HG03521 (cell line): ENCODE results near the gene ADGRL3.

Experiments
- ATAC-seq: cut with Tn5 transposase; IDR thresholded peaks from one replicate; pipeline ENCODE4 v1.9.1; 2021; ENCODE audit warnings: mild to moderate bottlenecking, moderate library complexity; ENCODE audit not compliant: unreplicated experiment

Gene ADGRL3

GRCh38 chr4:61407642-61408618 lies 207.8 kb downstream of the ADGRL3 start:
- ATAC-seq = no peak

GRCh38 chr4:61408861-61409260 lies 208.7 kb downstream of the ADGRL3 start:
- no peak for ATAC-seq

GRCh38 chr4:61411241-61411640 lies 211.1 kb downstream of the ADGRL3 start:
- ATAC-seq = no peak

GRCh38 chr4:61425315-61425714 lies 225.2 kb downstream of the ADGRL3 start:
- no peak for ATAC-seq

GRCh38 chr4:61426229-61426628 lies 226.1 kb downstream of the ADGRL3 start:
- ATAC-seq = no peak

GRCh38 chr4:61427099-61427817 lies 227.1 kb downstream of the ADGRL3 start:
- no peak for ATAC-seq

GRCh38 chr4:61427818-61428495 lies 227.8 kb downstream of the ADGRL3 start:
- ATAC-seq = no peak

- ATAC-seq = no peak
Observed at GRCh38 chr4:61428950-61429349, 228.8 kb downstream of the ADGRL3 start.

- ATAC-seq = no peak
Observed at GRCh38 chr4:61431131-61431530, 231.0 kb downstream of the ADGRL3 start.

GRCh38 chr4:61437923-61438322 lies 237.8 kb downstream of the ADGRL3 start:
- no peak for ATAC-seq

GRCh38 chr4:61440321-61440720 lies 240.2 kb downstream of the ADGRL3 start:
- no peak for ATAC-seq

- ATAC-seq = no peak
Observed at GRCh38 chr4:61442936-61443335, 242.8 kb downstream of the ADGRL3 start.

- ATAC-seq = no peak
Observed at GRCh38 chr4:61443813-61444510, 243.8 kb downstream of the ADGRL3 start.

- no peak for ATAC-seq
Observed at GRCh38 chr4:61445374-61446063, 245.4 kb downstream of the ADGRL3 start.

GRCh38 chr4:61446941-61447340 lies 246.8 kb downstream of the ADGRL3 start:
- no peak for ATAC-seq

GRCh38 chr4:61447918-61448317 lies 247.8 kb downstream of the ADGRL3 start:
- no peak for ATAC-seq

- ATAC-seq = no peak
Observed at GRCh38 chr4:61451935-61452334, 251.8 kb downstream of the ADGRL3 start.

- no peak for ATAC-seq
Observed at GRCh38 chr4:61461956-61462355, 261.8 kb downstream of the ADGRL3 start.

GRCh38 chr4:61462451-61463326 lies 262.6 kb downstream of the ADGRL3 start:
- ATAC-seq = no peak
